B cell (primary cell): ENCODE data around the gene H1-8.

ENCODE experiments used
- CTCF ChIP-seq: fragments of 200-600 bp; IDR thresholded peaks from one replicate; pipeline ENCODE4 v1.8.0; 2022; ENCODE audit warnings: antibody characterized with exemption, mild to moderate bottlenecking
- EZH2 ChIP-seq: IDR thresholded peaks from 2 replicates; pipeline ENCODE4 v1.6.1; 2012; ENCODE audit warnings: borderline replicate concordance, low read depth, mild to moderate bottlenecking, moderate library complexity, low read length; ENCODE audit not compliant: insufficient read depth, poor library complexity, severe bottlenecking

- TF ChIP-seq CTCF = no peak
- TF ChIP-seq EZH2 = no peak
These were observed 55.0 kb downstream of the H1-8 start for GRCh38 chr3:129598000-129598381.
